Mesodermal cell (in vitro differentiated cells): ENCODE data around the gene HACL1.
"Not testable (repeated sequence)": the region's sequence is repeated elsewhere in the genome, so short reads cannot be mapped to it uniquely, and the experiment has no call there.

Experiments used
- H3K27ac ChIP-seq: 2 replicates; pipeline ENCODE4 v1.7.0; 2013; ENCODE audit warnings: mild to moderate bottlenecking, low read depth, low read length, moderate library complexity; ENCODE audit not compliant: severe bottlenecking
- H3K36me3 ChIP-seq: 2 replicates; pipeline ENCODE4 v1.7.1; 2013; ENCODE audit warnings: mild to moderate bottlenecking, low read length, moderate library complexity; ENCODE audit not compliant: control insufficient read depth, insufficient read depth
- H3K4me1 ChIP-seq: one replicate; pipeline ENCODE4 v1.7.1; 2013; ENCODE audit warnings: mild to moderate bottlenecking, low read length; ENCODE audit not compliant: insufficient read depth, control insufficient read depth, poor library complexity, severe bottlenecking
- H3K4me3 ChIP-seq: 2 replicates; pipeline ENCODE4 v1.7.0; 2013; ENCODE audit warnings: low read length, control low read depth, mild to moderate bottlenecking; ENCODE audit not compliant: insufficient read depth, poor library complexity, severe bottlenecking; ENCODE audit errors: extremely low read depth
- H3K9me3 ChIP-seq: 2 replicates; pipeline ENCODE4 v1.7.1; 2013; ENCODE audit warnings: mild to moderate bottlenecking, low read length, moderate library complexity; ENCODE audit not compliant: control insufficient read depth
- WGBS, 2 experiments: methylation state at CpG; one replicate each; pipeline ENCODE4 v1.1.5; 2013; ENCODE audit warnings: missing lambda C conversion rate in 2 of 2; ENCODE audit not compliant: insufficient coverage in 2 of 2; 5-methylcytosine and 5-hydroxymethylcytosine counted together

The HACL1 gene

DNA sequence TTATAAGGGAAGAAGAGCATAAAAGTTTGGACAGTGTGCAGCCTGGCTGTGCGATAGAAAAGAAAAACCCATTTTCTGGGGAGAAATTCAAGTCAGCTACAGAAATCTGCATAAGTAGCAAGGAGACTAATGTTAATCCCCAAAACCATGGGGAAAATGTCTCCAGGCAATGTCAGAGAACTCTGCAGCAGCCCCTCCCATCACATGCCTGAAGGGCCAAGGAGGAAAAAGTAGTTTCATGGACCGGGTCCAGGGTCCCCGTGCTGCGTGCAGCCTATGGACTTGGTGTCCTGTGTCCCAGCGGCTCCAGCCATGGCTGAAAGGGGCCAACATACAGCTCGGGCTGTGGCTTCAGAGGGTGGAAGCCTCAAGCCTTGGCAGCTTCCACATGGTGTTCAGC, 51.5 kb downstream of the HACL1 start:
- Histone ChIP-seq H3K27ac (no peak overlapping the region), H3K9me3 (no peaks in the 10 kb centered on the region), H3K36me3 (no peaks in the 10 kb centered on the region), H3K4me3 (no peak overlapping the region), H3K4me1 (no peaks in the 10 kb centered on the region)
- WGBS, 2 experiments: 86 to 88% methylated on average over 6 of the region's 6 CpGs

DNA sequence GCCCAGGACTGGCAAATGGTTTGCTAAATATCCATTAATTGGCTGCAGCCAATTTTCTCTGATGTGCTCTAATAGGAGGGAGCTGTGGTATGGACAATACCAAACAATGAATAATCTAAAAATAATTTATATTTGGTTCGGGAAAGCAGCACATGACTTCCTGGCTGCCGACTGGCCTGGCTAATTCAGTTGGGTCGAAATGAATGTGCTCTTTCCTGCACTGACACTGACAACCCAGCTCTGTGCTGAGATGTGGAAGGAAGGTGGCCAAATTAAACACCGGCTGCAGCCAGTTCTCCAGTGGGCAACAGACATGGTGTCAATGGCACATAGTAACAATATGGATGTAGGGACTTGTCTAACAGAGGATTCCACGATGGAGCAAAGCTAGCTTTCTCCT, 58.8 kb downstream of the HACL1 start:
- Histone ChIP-seq H3K9me3 (no peaks in the 10 kb centered on the region), H3K4me1 (no peaks in the 10 kb centered on the region), H3K36me3 (no peaks in the 10 kb centered on the region), H3K27ac (no peak overlapping the region), H3K4me3 (no peak overlapping the region)
- 85% methylated on average over 3 of the region's 5 CpGs; no CpG with 5 or more reads in 1 of the 2 experiments for WGBS, 2 experiments

DNA sequence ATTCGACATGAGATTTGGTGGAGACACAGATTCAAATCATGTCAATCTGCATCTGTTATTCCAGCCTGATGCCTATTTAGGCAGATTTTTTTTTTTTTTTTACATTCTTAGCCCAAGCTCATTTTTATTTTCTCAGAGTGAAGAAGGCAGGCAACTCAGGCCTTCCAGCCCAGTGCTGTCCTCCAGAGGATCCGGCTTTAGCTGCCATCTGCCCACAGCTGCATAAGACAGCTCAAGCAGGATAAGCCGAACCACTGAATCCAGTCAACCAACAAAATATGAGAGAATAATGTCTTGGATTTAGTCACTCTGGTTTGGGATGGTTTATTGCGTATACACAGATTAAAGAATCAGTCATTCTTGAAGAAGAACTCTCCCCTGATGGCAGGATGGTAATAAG, 60.0 kb downstream of the HACL1 start:
- Histone ChIP-seq H3K4me1 (no peaks in the 10 kb centered on the region), H3K9me3 (no peaks in the 10 kb centered on the region), H3K36me3 (no peaks in the 10 kb centered on the region), H3K4me3 (no peak overlapping the region), H3K27ac (no peak overlapping the region)
- WGBS, 2 experiments: 80 to 91% methylated on average over 1 to 2 of the region's 4 CpGs

DNA sequence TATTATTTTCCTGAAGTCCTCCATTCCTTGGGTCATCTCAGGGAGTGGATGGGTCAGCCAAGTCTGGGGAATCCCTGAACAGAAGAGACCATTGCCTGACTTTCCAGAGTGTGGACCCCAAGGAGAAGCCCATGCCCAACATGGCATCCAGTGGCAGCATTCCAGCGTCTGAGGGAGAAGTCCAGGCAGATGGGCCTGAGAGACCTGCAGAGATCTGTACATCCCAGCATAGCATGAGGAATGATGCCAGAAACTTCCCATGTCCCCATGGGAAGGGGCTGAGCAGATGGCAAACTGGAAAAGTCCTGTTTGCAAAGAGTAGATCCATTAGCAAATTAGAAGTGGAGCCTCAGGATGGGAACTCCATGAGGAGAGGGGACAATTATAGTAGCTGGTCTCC, 62.3 kb downstream of the HACL1 start:
- H3K27ac ChIP-seq: no peak overlapping the region
- H3K4me3 ChIP-seq: no peak overlapping the region
- 85 to 89% methylated on average over 1 of the region's 1 CpG for WGBS, 2 experiments
- H3K9me3 ChIP-seq: no peaks in the 10 kb centered on the region
- no peaks in the 10 kb centered on the region for H3K36me3 ChIP-seq
- H3K4me1 ChIP-seq: no peaks in the 10 kb centered on the region

DNA sequence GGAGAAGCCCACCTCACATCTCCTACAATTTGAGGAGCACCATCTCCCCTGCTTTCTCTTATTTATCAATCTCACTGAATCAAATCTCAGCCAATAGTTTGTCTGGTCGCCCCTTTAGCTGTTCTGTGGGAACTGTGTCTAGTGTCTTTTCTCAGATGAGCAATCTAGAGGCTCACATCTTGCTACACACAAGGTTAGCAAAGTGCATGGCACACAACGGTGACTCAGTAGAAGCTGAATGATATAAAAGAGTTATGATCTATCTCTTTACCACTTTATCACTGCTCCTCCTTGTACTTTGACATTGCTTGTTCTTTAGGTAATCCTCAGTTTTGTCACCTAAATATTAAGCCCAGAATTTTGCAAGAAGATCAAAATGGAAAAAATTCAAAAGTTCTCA, 63.0 kb downstream of the HACL1 start:
- no peak overlapping the region for H3K27ac ChIP-seq
- H3K4me1 ChIP-seq: no peaks in the 10 kb centered on the region
- no peak overlapping the region for H3K4me3 ChIP-seq
- H3K36me3 ChIP-seq: no peaks in the 10 kb centered on the region
- 100% methylated on average over 1 of the region's 2 CpGs; no CpG with 5 or more reads in 1 of the 2 experiments for WGBS, 2 experiments
- no peaks in the 10 kb centered on the region for H3K9me3 ChIP-seq

DNA sequence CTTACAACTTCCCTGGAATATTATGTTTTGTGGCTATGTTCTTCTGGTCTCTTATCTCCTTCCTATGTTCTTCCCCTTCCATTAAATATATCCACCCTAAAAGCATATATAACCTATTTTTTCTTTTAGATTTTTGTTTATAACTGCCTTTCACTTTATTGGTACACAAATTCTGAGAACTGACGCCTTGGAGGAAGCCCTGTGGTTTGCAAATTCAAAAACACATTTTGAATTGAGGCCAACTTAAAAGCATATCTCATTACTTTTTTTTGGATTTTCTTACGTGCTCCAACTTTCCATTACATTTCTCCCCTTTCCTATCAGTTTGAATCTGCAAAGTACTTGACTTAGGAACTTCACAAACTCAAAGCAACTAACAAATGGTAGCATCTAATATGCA, 64.5 kb downstream of the HACL1 start:
- 83 to 92% methylated on average over 1 to 2 of the region's 2 CpGs for whole genome bisulfite sequencing, 2 experiments
- Histone ChIP-seq H3K27ac (no peak overlapping the region), H3K4me3 (no peak overlapping the region), H3K9me3 (no peaks in the 10 kb centered on the region), H3K4me1 (no peaks in the 10 kb centered on the region), H3K36me3 (no peaks in the 10 kb centered on the region)

DNA sequence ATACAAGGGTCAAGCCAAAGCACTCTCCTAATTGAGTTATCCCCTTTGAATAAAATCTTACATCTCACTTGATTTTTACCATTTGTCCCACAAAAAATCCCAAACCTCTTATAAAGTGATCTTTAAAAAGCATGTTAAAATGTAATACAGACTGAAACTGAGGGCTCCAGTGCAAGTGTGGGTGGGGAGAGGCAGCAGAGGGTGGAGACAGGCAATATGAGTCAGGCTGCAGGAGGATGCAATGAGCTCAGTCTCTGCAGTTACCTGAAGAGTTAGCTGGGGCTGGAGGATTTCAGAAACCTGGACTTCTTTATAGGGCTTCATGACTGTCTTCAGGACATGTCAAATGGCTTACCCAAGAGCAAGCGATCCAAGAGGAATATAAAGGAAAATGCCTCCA, 65.6 kb downstream of the HACL1 start:
- Histone ChIP-seq H3K27ac (no peak overlapping the region), H3K4me1 (no peaks in the 10 kb centered on the region), H3K4me3 (no peak overlapping the region), H3K36me3 (no peaks in the 10 kb centered on the region), H3K9me3 (no peaks in the 10 kb centered on the region)
- WGBS, 2 experiments: 88 to 100% methylated on average over 1 of the region's 1 CpG

DNA sequence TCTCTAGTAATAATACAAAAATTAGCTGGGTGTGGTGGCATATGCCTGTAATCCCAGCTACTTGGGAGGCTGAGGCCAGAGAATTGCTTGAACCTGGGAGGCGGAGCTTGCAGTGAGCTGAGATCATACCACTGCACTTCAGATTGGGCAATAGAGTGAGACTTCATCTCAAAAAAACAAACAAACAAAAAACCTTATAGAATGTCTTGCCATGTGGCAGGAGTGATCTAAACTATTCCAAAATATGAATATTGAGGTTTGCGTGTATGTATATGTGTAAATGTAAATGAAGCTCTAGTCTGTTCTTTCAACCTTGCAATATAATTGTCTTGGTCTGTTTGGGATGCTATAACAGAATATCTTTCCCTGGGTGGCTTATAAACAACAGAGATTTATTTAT, 68.8 kb downstream of the HACL1 start:
- H3K27ac ChIP-seq, H3K4me1 ChIP-seq, H3K4me3 ChIP-seq, H3K36me3 ChIP-seq, H3K9me3 ChIP-seq: not testable (repeated sequence)
- 86% methylated on average over 1 of the region's 2 CpGs; no CpG with 5 or more reads in 1 of the 2 experiments for WGBS, 2 experiments

DNA sequence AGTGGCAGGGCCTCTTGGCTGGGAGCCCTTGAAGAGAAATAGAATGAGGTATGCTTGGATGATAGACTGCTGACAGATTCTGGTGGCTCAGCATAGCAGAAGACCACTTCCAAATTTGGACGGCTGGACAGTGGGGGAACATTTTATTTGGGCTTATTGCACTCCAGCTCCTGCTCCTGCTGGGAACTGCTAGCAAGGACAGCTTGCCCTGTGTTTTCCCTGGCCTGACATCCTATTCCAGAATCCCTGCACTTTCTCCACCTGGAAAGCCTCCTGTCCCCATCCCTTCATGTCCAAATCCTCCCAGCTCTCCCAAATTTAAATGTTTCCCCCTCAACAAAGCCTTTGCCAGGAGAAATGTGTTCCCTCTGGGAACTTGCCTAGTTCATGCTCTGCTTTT, 70.0 kb downstream of the HACL1 start:
- Histone ChIP-seq H3K9me3 (no peaks in the 10 kb centered on the region), H3K4me1 (peaks cover 3% of the 10 kb centered on the region), H3K36me3 (no peaks in the 10 kb centered on the region), H3K27ac (no peak overlapping the region), H3K4me3 (no peak overlapping the region)
- 75% methylated on average over 1 of the region's 1 CpG; no CpG with 5 or more reads in 1 of the 2 experiments for WGBS, 2 experiments

DNA sequence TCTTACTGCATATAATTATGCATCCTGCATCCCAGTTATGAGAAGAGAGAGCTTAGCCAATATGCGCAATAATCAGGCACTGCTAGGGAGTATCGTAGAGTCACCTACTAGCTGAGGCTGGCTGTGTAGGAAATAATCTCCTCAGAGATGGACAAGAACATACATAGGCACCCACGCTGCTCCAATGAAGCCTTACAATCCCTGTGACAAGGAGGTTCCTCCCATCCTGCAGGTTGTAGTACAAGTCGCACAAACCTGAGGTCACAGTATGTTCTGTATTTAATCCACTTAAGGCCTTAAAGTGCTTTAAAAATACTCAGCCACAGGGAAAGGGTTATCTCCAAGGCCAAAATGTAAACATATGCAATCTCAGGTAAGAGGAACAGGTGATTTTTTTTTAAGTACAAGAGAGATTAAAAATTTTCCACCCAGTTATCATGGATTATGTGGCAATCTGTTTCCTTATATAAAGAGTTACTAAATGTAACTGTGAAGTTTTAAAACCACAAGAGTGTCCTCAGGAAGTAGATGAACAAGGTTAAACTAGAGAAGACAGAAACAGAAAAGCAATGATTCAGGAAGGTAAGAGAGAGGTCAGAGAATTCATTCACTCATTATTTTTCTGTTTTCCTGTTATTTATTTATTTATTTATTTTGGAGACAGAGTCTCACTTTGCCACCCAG, 72.4 kb downstream of the HACL1 start:
- Histone ChIP-seq H3K36me3 (no peaks in the 10 kb centered on the region), H3K4me3 (no peak overlapping the region), H3K9me3 (no peaks in the 10 kb centered on the region), H3K27ac (no peak overlapping the region), H3K4me1 (peaks cover 3% of the 10 kb centered on the region)
- WGBS, 2 experiments: 92 to 100% methylated on average over 1 to 3 of the region's 4 CpGs

DNA sequence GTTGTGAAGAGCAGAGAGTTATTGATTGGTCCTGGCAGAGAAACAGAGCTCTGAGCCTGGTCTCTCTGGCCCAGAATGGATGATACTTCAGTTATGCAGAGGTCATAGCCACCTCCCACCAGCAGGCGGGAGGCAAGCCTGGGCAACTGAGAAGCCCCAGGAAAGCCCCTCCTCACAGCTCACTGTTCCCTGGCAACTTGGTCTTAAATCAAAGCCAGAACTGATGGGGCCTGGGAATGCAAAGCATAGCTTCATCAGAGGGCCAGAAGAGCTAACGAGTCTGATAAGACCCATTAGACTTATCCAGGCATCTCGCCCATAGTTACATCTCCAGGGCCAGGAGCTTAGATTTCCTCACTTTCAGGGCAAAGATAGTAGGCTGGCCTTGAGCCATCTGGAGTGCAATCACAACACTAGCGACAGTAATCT, 74.3 kb downstream of the HACL1 start:
- H3K4me3 ChIP-seq: no peak overlapping the region
- H3K27ac ChIP-seq: no peak overlapping the region
- 40 to 41% methylated on average over 3 of the region's 4 CpGs for WGBS, 2 experiments
- H3K4me1 ChIP-seq: peaks cover 3% of the 10 kb centered on the region
- H3K9me3 ChIP-seq: no peaks in the 10 kb centered on the region
- no peaks in the 10 kb centered on the region for H3K36me3 ChIP-seq
